Measurements from ENCODE around the gene ZRANB1. TPM values are rescaled to one million over a fixed set of nuclear protein-coding genes. Genes with fewer than 3 reads are reported as not detected.

Gene ZRANB1
- total and polyA plus RNA-seq, 4 donors = 14.8 to 32.4 (median 22.1) TPM

DNA sequence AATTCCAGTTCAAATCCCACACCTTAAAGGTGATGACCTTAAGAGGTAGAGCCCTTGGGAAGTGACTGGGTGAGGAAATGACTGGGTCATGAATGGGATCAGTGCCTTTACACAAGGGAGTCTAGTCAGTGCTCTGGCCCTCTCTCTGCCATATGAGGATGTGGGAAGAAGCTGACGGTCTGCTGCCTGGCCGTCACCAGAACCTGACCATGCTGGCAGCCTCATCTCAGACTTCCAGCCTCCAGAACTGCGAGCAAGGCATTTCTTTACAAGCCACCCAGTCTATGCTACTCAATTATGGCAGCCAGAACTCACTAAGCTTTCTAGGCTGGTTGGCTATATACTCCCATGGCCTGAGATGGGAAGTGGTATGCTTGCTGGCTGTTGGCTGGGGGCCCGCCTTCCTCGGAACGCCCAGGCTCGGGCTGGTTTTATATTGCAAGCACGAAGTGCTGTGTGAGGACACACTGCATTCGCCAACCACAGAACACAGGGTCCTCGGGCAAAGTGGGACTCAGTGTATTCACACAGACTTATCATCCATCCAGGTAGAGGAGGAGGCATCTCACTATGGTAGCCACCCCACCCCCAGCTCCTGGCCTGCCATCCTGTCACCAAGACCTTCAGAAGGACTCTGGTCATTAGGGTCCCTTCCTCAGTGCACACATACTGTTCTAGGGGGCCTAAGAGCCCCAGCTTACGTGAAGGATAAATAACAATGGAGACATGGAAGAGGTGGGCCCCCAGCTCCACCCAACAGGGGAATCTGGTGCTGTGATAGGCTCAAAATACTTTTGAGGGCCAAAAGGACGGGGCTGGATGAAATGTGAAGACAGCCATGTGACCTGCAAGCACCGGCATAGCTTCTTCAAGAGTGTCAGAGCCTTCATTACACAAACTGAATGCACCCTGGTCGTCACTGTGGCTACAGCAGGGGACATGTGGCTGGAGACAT, 49.0 kb downstream of the ZRANB1 start:
- WGBS, 2 donors = 30 to 33% methylated on average over 14 of the region's 14 CpGs
- ATAC-seq (ENCODE audit: low FRiP score) (no peak), DNase-seq (no peak)
- H3K27me3 ChIP-seq (ENCODE audit: control insufficient read depth in 1 of 2, insufficient read depth in 2 of 2, low read length in 1 of 2) = no peaks in the 10 kb centered on the region
- H3K36me3 ChIP-seq (ENCODE audit: control insufficient read depth in 1 of 2, insufficient read depth in 2 of 2, low read length in 1 of 2) = peaks cover 0 to 2% of the 10 kb centered on the region in 2 donors
- intact Hi-C loops (cut with DNase I) = loop anchor here in 1 of 2 donors (5.0 kb wide), 2 partner anchors 56 to 351 kb away; no protein-coding TSS in a partner anchor
- H3K9me3 ChIP-seq (ENCODE audit: control insufficient read depth, low read length) = no peaks in the 10 kb centered on the region
- peak overlapping the region in 1 of 2 donors; percentile 37 for H3K27ac ChIP-seq (ENCODE audit: low read depth in 1 of 2, low read length in 2 of 2)
- no peak overlapping the region for H3K4me3 ChIP-seq (ENCODE audit: low read length in 2 of 2)
- no peaks in the 10 kb centered on the region for H3K4me1 ChIP-seq (ENCODE audit: control insufficient read depth in 1 of 2, insufficient read depth in 2 of 2, low read length in 2 of 2)

GRCh38 chr10:124991835-124992234, 49.9 kb downstream of the ZRANB1 start:
- H3K36me3 ChIP-seq (ENCODE audit: control insufficient read depth in 1 of 2, insufficient read depth in 2 of 2, low read length in 1 of 2) = peaks cover 0 to 2% of the 10 kb centered on the region in 2 donors
- no peaks in the 10 kb centered on the region for H3K4me1 ChIP-seq (ENCODE audit: control insufficient read depth in 1 of 2, insufficient read depth in 2 of 2, low read length in 2 of 2)
- 76 to 82% methylated on average over 4 of the region's 4 CpGs for WGBS, 2 donors
- DNase-seq (no peak), ATAC-seq (ENCODE audit: low FRiP score) (no peak)
- intact Hi-C loops (cut with DNase I) = loop anchor here in 1 of 2 donors (5.0 kb wide), 2 partner anchors 55 to 350 kb away; no protein-coding TSS in a partner anchor
- H3K27ac ChIP-seq (ENCODE audit: low read depth in 1 of 2, low read length in 2 of 2) = no peak overlapping the region
- H3K27me3 ChIP-seq (ENCODE audit: control insufficient read depth in 1 of 2, insufficient read depth in 2 of 2, low read length in 1 of 2) = no peaks in the 10 kb centered on the region
- no peaks in the 10 kb centered on the region for H3K9me3 ChIP-seq (ENCODE audit: control insufficient read depth, low read length)
- H3K4me3 ChIP-seq (ENCODE audit: low read length in 2 of 2) = no peak overlapping the region

DNA sequence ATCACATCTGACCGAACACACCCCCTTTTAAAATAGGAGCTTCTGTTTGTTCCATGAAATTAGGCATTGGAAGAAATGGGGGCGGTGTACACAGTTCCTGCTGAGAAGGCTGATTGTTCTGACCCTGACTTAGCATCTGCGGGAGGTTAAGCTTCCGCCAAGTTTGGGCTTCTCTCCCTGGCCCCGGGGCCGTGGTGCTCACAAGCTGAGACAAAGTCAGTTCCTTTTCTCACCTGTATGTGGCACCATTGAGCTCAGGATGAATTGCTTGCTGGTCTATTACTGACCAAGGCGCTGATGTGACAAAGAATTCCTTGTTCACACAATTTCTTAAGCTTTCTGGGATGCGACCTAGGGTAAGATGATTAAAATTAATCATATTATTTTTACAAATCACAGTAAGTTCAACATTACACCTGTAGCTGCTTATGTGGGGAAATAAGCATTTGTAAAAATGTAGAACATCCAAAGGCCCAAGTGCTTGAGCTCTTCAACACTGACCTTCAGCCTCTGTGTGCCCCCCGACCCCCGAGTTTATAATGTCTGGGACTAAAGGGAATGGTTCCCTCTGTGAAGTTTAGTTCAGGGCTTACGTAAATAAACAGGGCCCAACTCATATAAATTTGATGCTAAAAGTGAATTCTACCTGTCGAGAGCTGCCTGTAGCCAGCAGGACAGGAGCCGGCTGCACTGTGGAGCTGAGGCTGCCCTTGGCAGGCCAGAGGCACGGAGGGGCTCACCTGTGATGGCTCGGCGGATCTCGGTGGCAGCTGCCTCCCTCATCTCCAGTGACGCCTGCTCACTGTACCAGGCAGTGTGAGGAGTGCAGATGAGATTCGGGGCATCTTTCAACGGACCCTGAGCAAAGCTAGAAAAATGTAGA, 50.8 kb downstream of the ZRANB1 start:
- no peak overlapping the region for H3K4me3 ChIP-seq (ENCODE audit: low read length in 2 of 2)
- 53 to 56% methylated on average over 20 of the region's 20 CpGs for WGBS, 2 donors
- H3K4me1 ChIP-seq (ENCODE audit: control insufficient read depth in 1 of 2, insufficient read depth in 2 of 2, low read length in 2 of 2) = no peaks in the 10 kb centered on the region
- no peak overlapping the region for H3K27ac ChIP-seq (ENCODE audit: low read depth in 1 of 2, low read length in 2 of 2)
- H3K36me3 ChIP-seq (ENCODE audit: control insufficient read depth in 1 of 2, insufficient read depth in 2 of 2, low read length in 1 of 2) = peaks cover 0 to 2% of the 10 kb centered on the region in 2 donors
- intact Hi-C loops (cut with DNase I) = loop anchor here in 1 of 2 donors (5.0 kb wide), 2 partner anchors 55 to 350 kb away; no protein-coding TSS in a partner anchor
- no peaks in the 10 kb centered on the region for H3K9me3 ChIP-seq (ENCODE audit: control insufficient read depth, low read length)
- H3K27me3 ChIP-seq (ENCODE audit: control insufficient read depth in 1 of 2, insufficient read depth in 2 of 2, low read length in 1 of 2) = no peaks in the 10 kb centered on the region
- DNase-seq = peak; percentile 77 to 89
- peak; percentile 86 for ATAC-seq (ENCODE audit: low FRiP score)

DNA sequence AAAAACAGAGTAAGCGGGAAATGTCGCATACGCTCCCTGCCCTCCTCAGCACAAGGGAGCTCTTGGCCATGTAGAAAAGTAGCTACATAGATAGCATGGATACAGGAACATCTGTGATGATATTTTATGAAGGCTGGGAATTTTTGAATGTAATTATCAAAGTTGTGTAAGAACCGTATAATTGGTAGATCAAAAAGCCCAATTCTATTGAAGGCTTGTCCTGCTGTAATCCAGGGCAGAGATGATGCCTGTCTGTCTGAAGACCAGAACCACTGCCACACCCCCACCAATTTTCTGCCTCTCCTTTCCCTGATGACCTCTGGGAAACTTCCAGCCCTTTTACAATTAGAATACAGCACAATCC, 51.4 kb downstream of the ZRANB1 start:
- no peak overlapping the region for H3K27ac ChIP-seq (ENCODE audit: low read depth in 1 of 2, low read length in 2 of 2)
- H3K4me3 ChIP-seq (ENCODE audit: low read length in 2 of 2) = no peak overlapping the region
- H3K9me3 ChIP-seq (ENCODE audit: control insufficient read depth, low read length) = no peaks in the 10 kb centered on the region
- no peaks in the 10 kb centered on the region for H3K4me1 ChIP-seq (ENCODE audit: control insufficient read depth in 1 of 2, insufficient read depth in 2 of 2, low read length in 2 of 2)
- H3K27me3 ChIP-seq (ENCODE audit: control insufficient read depth in 1 of 2, insufficient read depth in 2 of 2, low read length in 1 of 2) = no peaks in the 10 kb centered on the region
- ATAC-seq (ENCODE audit: low FRiP score) (no peak), DNase-seq (no peak)
- peaks cover 0 to 2% of the 10 kb centered on the region in 2 donors for H3K36me3 ChIP-seq (ENCODE audit: control insufficient read depth in 1 of 2, insufficient read depth in 2 of 2, low read length in 1 of 2)
- intact Hi-C loops (cut with DNase I) = loop anchor here in 1 of 2 donors (5.0 kb wide), 2 partner anchors 54 to 349 kb away; no protein-coding TSS in a partner anchor
- 86 to 91% methylated on average over 4 of the region's 4 CpGs for WGBS, 2 donors

DNA sequence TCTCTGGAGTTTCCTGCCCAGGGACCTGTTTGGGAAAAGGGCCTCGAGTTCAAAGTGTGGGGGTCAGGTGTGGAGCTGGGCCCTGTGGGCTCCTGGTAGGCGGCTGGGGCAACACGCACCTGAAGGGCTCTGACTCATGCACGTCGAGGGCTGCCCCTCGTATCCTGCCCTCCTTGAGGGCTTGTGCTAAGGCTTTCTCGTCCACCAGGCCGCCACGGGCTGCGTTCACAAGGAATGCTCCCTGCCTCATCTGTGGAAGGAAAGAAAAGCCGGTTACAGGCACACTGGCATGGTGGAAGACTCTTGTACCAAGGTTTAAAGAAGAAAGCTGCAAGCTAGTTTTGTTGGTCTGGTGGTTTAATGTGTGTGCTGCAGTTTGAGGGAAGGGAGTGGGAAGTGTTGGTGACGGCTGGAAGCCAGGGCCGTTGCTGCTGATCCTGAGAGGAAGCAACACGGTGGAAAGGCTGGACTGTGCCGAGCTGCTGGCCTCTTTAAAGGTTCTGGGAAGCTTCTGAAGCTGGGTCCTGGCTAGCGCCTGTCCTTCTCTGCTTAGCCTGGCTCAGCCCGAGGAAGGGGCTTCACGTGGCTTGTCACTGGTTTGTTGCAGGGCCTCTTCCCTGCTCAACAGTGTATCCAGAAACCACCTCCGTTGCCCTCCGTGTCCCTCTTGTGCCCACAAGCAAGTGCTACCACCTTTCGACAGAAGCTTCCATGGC, 52.0 kb downstream of the ZRANB1 start:
- ATAC-seq (ENCODE audit: low FRiP score) = no peak
- H3K27ac ChIP-seq (ENCODE audit: low read depth in 1 of 2, low read length in 2 of 2) = no peak overlapping the region

DNA sequence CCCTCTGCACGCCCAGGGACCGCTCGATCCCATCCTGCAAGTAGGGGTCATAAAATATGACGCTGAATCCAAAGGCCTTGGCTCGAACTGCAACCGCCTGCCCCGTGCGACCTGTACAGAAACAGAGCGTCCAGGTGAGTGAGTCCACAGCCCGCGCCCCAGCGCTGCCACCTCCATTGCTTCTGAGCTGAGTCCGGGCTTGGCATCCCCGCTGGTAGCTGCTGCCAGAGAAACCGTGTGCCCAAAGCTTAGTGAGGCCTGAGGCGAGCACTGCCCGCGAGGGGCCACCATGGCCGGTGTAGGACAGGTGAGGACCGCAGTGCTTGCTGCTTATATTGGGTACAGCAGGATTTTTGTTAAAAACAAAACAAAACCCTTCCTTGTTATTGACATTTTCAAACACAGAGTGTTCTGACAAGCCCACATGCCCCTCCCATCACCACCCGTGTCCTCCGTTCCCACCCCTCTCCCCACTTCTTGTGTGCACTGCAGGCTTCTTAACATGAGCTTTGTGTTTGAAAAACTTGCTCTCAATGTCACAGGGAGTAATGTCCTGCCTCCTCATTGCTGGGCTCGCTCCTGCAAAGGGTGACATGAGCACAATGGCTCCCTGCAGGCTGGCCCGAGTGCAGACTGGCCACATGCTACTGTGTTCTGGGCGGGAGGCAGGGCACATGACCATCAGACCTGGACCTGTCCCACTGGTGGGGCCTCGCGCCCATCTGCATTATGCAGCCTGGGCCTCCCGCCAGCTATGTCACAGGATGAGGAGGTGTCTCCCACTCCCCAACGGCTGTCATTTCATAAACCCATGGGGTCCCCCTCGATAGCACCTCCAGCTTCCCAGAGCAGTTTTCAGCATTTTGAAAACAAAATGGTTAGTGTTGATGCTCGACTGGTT, 52.9 kb downstream of the ZRANB1 start:
- WGBS, 2 donors = 62 to 66% methylated on average over 31 of the region's 31 CpGs
- Histone ChIP-seq H3K9me3 (ENCODE audit: control insufficient read depth, low read length) (no peaks in the 10 kb centered on the region), H3K36me3 (ENCODE audit: control insufficient read depth in 1 of 2, insufficient read depth in 2 of 2, low read length in 1 of 2) (peaks cover 0 to 2% of the 10 kb centered on the region in 2 donors), H3K27me3 (ENCODE audit: control insufficient read depth in 1 of 2, insufficient read depth in 2 of 2, low read length in 1 of 2) (no peaks in the 10 kb centered on the region), H3K27ac (ENCODE audit: low read depth in 1 of 2, low read length in 2 of 2) (no peak overlapping the region), H3K4me1 (ENCODE audit: control insufficient read depth in 1 of 2, insufficient read depth in 2 of 2, low read length in 2 of 2) (no peaks in the 10 kb centered on the region), H3K4me3 (ENCODE audit: low read length in 2 of 2) (no peak overlapping the region)
- intact Hi-C loops (cut with DNase I) = loop anchor here in 1 of 2 donors (5.0 kb wide), 4 partner anchors 52 to 347 kb away; no protein-coding TSS in a partner anchor
- DNase-seq = no peak
- ATAC-seq (ENCODE audit: low FRiP score) = no peak

More for the DNA sequence above, 52.0 kb downstream of the ZRANB1 start:
- Histone ChIP-seq H3K9me3 (ENCODE audit: control insufficient read depth, low read length) (no peaks in the 10 kb centered on the region), H3K36me3 (ENCODE audit: control insufficient read depth in 1 of 2, insufficient read depth in 2 of 2, low read length in 1 of 2) (peaks cover 0 to 2% of the 10 kb centered on the region in 2 donors), H3K4me1 (ENCODE audit: control insufficient read depth in 1 of 2, insufficient read depth in 2 of 2, low read length in 2 of 2) (no peaks in the 10 kb centered on the region), H3K27me3 (ENCODE audit: control insufficient read depth in 1 of 2, insufficient read depth in 2 of 2, low read length in 1 of 2) (no peaks in the 10 kb centered on the region), H3K4me3 (ENCODE audit: low read length in 2 of 2) (no peak overlapping the region)
- intact Hi-C loops (cut with DNase I) = loop anchor here in 1 of 2 donors (5.0 kb wide), 2 partner anchors 53 to 348 kb away; no protein-coding TSS in a partner anchor
- WGBS, 2 donors = 78 to 80% methylated on average over 21 of the region's 21 CpGs
- no peak for DNase-seq

DNA sequence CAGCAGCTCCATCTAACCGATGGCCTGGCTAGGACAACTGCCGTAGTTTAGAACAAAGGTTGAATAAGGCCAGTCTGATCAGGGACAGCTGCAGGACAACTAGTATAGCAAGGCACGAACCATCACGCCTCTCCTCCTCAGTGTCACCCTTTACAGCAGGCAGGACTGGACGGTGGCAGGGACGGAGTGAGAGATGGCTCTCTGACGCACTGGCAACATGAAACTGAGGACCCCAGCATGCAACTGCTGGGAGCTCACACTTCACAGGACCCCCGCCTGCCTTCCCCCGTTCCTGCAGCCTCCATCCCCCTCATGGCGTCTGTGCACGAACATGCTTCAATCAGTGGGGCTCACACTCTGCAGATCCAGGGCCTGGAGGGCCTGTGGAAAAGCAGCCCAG, 53.7 kb downstream of the ZRANB1 start:
- intact Hi-C loops (cut with DNase I) = loop anchor here in 1 of 2 donors (5.0 kb wide), 2 partner anchors 62 to 162 kb away; no protein-coding TSS in a partner anchor
- ATAC-seq (ENCODE audit: low FRiP score) (no peak), DNase-seq (peak in 1 of 2 donors; percentile 35)
- H3K27ac ChIP-seq (ENCODE audit: low read depth in 1 of 2, low read length in 2 of 2) = no peak overlapping the region
- peaks cover 0 to under 1% of the 10 kb centered on the region in 2 donors for H3K36me3 ChIP-seq (ENCODE audit: control insufficient read depth in 1 of 2, insufficient read depth in 2 of 2, low read length in 1 of 2)
- no peaks in the 10 kb centered on the region for H3K4me1 ChIP-seq (ENCODE audit: control insufficient read depth in 1 of 2, insufficient read depth in 2 of 2, low read length in 2 of 2)
- H3K27me3 ChIP-seq (ENCODE audit: control insufficient read depth in 1 of 2, insufficient read depth in 2 of 2, low read length in 1 of 2) = no peaks in the 10 kb centered on the region
- no peaks in the 10 kb centered on the region for H3K9me3 ChIP-seq (ENCODE audit: control insufficient read depth, low read length)
- whole genome bisulfite sequencing, 2 donors = 67 to 78% methylated on average over 11 of the region's 11 CpGs
- H3K4me3 ChIP-seq (ENCODE audit: low read length in 2 of 2) = no peak overlapping the region

All from aorta (tissue), 5 donors.